ENCODE measurements around the gene C9orf78.

The C9orf78 gene

GRCh38 chr9:129811967-129812363, 23.1 kb downstream of the C9orf78 start:
- TF ChIP-seq RAD21 (IDR thresholded peaks at IDR 0.05; ENCODE audit: low read depth) (no peak), CEBPB (IDR thresholded peaks at IDR 0.05) (no peak), TCF12 (IDR thresholded peaks at IDR 0.05; ENCODE audit: low read depth) (no peak), FOXM1 (IDR thresholded peaks at IDR 0.05; ENCODE audit: borderline replicate concordance, low read depth) (no peak), USF1 (IDR thresholded peaks at IDR 0.05) (no peak), ZBTB7A (IDR thresholded peaks at IDR 0.05; ENCODE audit: low read depth) (no peak), EGR1 (IDR thresholded peaks at IDR 0.05) (no peak), YY1 (IDR thresholded peaks at IDR 0.05; ENCODE audit: low read depth) (no peak), REST (IDR thresholded peaks at IDR 0.05; ENCODE audit: low read depth) (no peak), TAF1 (IDR thresholded peaks at IDR 0.05; ENCODE audit: low read depth) (no peak), TEAD4 (IDR thresholded peaks at IDR 0.05) (no peak), EP300 (IDR thresholded peaks at IDR 0.05; ENCODE audit: borderline replicate concordance) (no peak)

- TF ChIP-seq YY1 (IDR thresholded peaks at IDR 0.05; ENCODE audit: low read depth) (no peak), EGR1 (IDR thresholded peaks at IDR 0.05) (no peak), USF1 (IDR thresholded peaks at IDR 0.05) (no peak), EP300 (IDR thresholded peaks at IDR 0.05; ENCODE audit: borderline replicate concordance) (no peak), TEAD4 (IDR thresholded peaks at IDR 0.05) (no peak), CEBPB (IDR thresholded peaks at IDR 0.05) (no peak), MAX (IDR thresholded peaks at IDR 0.05) (no peak), FOXM1 (IDR thresholded peaks at IDR 0.05; ENCODE audit: borderline replicate concordance, low read depth) (no peak), REST (IDR thresholded peaks at IDR 0.05; ENCODE audit: low read depth) (no peak), ZBTB7A (IDR thresholded peaks at IDR 0.05; ENCODE audit: low read depth) (no peak), TAF1 (IDR thresholded peaks at IDR 0.05; ENCODE audit: low read depth) (no peak), NFIC (IDR thresholded peaks at IDR 0.05) (no peak), RAD21 (IDR thresholded peaks at IDR 0.05; ENCODE audit: low read depth) (no peak), CREB1 (IDR thresholded peaks at IDR 0.05; ENCODE audit: low read depth) (no peak), TCF12 (IDR thresholded peaks at IDR 0.05; ENCODE audit: low read depth) (no peak)
Measured at GRCh38 chr9:129810788-129811187, 24.3 kb downstream of the C9orf78 start.

GRCh38 chr9:129810116-129810515, 25.0 kb downstream of the C9orf78 start:
- TF ChIP-seq CREB1 (IDR thresholded peaks at IDR 0.05; ENCODE audit: low read depth), result no peak
- TF ChIP-seq CEBPB (IDR thresholded peaks at IDR 0.05), result no peak
- no peak for TF ChIP-seq NFIC (IDR thresholded peaks at IDR 0.05)
- no peak for TF ChIP-seq YY1 (IDR thresholded peaks at IDR 0.05; ENCODE audit: low read depth)
- TF ChIP-seq ZBTB7A (IDR thresholded peaks at IDR 0.05; ENCODE audit: low read depth), result no peak
- no peak for TF ChIP-seq TAF1 (IDR thresholded peaks at IDR 0.05; ENCODE audit: low read depth)
- no peak for TF ChIP-seq RAD21 (IDR thresholded peaks at IDR 0.05; ENCODE audit: low read depth)
- no peak for TF ChIP-seq TEAD4 (IDR thresholded peaks at IDR 0.05)
- TF ChIP-seq REST (IDR thresholded peaks at IDR 0.05; ENCODE audit: low read depth), result no peak
- TF ChIP-seq MAX (IDR thresholded peaks at IDR 0.05), result no peak
- TF ChIP-seq EGR1 (IDR thresholded peaks at IDR 0.05), result no peak
- no peak for TF ChIP-seq FOXM1 (IDR thresholded peaks at IDR 0.05; ENCODE audit: borderline replicate concordance, low read depth)
- no peak for TF ChIP-seq EP300 (IDR thresholded peaks at IDR 0.05; ENCODE audit: borderline replicate concordance)
- no peak for TF ChIP-seq TCF12 (IDR thresholded peaks at IDR 0.05; ENCODE audit: low read depth)
- TF ChIP-seq USF1 (IDR thresholded peaks at IDR 0.05), result no peak

GRCh38 chr9:129809346-129809745, 25.7 kb downstream of the C9orf78 start:
- TF ChIP-seq TAF1 (IDR thresholded peaks at IDR 0.05; ENCODE audit: low read depth) (no peak), EGR1 (IDR thresholded peaks at IDR 0.05) (no peak), REST (IDR thresholded peaks at IDR 0.05; ENCODE audit: low read depth) (no peak), RAD21 (IDR thresholded peaks at IDR 0.05; ENCODE audit: low read depth) (no peak), FOXM1 (IDR thresholded peaks at IDR 0.05; ENCODE audit: borderline replicate concordance, low read depth) (no peak), ZBTB7A (IDR thresholded peaks at IDR 0.05; ENCODE audit: low read depth) (no peak), TCF12 (IDR thresholded peaks at IDR 0.05; ENCODE audit: low read depth) (no peak), EP300 (IDR thresholded peaks at IDR 0.05; ENCODE audit: borderline replicate concordance) (no peak), TEAD4 (IDR thresholded peaks at IDR 0.05) (no peak), YY1 (IDR thresholded peaks at IDR 0.05; ENCODE audit: low read depth) (no peak), NFIC (IDR thresholded peaks at IDR 0.05) (no peak)

Data from Ishikawa (cell line).